Stimulated activated CD4-positive, alpha-beta T cell treated with anti-CD3 and anti-CD28 coated beads, Interleukin-4, amount 100 ng/mL, for 48 hours (primary cell): Measurements from ENCODE around the gene STRN3.
"Not testable (repeated sequence)": the region's sequence is repeated elsewhere in the genome, so short reads cannot be mapped to it uniquely, and the experiment has no call there.

Source experiments
- DNase-seq, 2 donors: peaks; one replicate each; pipeline ENCODE4 v3.0.0-alpha.2; 2020; ENCODE audit warnings: low read depth in 2 of 2

STRN3 gene

GRCh38 chr14:30972036-30972732 is 54.0 kb downstream of the STRN3 start:
- DNase-seq: not testable (repeated sequence)

- no peak for DNase-seq
Observed at GRCh38 chr14:30971586-30971985, 54.6 kb downstream of the STRN3 start.

GRCh38 chr14:30969796-30970195 is 56.4 kb downstream of the STRN3 start:
- peak; percentile 15 to 37 for DNase-seq

GRCh38 chr14:30967364-30968098 is 58.6 kb downstream of the STRN3 start:
- DNase-seq: not testable (repeated sequence)

- DNase-seq: no peak
Observed at GRCh38 chr14:30966415-30967363, 59.5 kb downstream of the STRN3 start.

GRCh38 chr14:30965861-30966260 is 60.3 kb downstream of the STRN3 start:
- DNase-seq: not testable (repeated sequence)

- DNase-seq: not testable (repeated sequence)
Observed at GRCh38 chr14:30962537-30962936, 63.6 kb downstream of the STRN3 start.

- no peak for DNase-seq
Observed at GRCh38 chr14:30961330-30961729, 64.8 kb downstream of the STRN3 start.

GRCh38 chr14:30960216-30960615 is 66.0 kb downstream of the STRN3 start:
- DNase-seq: no peak

- DNase-seq: no peak
Observed at GRCh38 chr14:30958555-30959407, 67.4 kb downstream of the STRN3 start.

- DNase-seq: no peak
Observed at GRCh38 chr14:30957813-30958370, 68.3 kb downstream of the STRN3 start.

- DNase-seq: no peak
Observed at GRCh38 chr14:30949651-30950050, 76.5 kb downstream of the STRN3 start.

- DNase-seq: no peak
Observed at GRCh38 chr14:30943694-30944093, 82.5 kb downstream of the STRN3 start.

GRCh38 chr14:30940886-30941285 is 85.3 kb downstream of the STRN3 start:
- no peak for DNase-seq

GRCh38 chr14:30938617-30939016 is 87.6 kb downstream of the STRN3 start:
- no peak for DNase-seq

- no peak for DNase-seq
Observed at GRCh38 chr14:30935445-30935844, 90.7 kb downstream of the STRN3 start.

- not testable (repeated sequence) for DNase-seq
Observed at GRCh38 chr14:30933937-30934336, 92.2 kb downstream of the STRN3 start.

GRCh38 chr14:30928462-30928861 is 97.7 kb downstream of the STRN3 start:
- DNase-seq: no peak

GRCh38 chr14:30925254-30925653 is 100.9 kb downstream of the STRN3 start:
- no peak for DNase-seq

GRCh38 chr14:30921788-30922187 is 104.4 kb downstream of the STRN3 start:
- DNase-seq: no peak

- no peak for DNase-seq
Observed at GRCh38 chr14:30921305-30921704, 104.9 kb downstream of the STRN3 start.
